ENCODE data around the gene TFPI. TPM values are rescaled to one million over a fixed set of nuclear protein-coding genes. Genes with fewer than 3 reads are reported as not detected.

The TFPI gene
- total RNA-seq, 1 donor from 2014 or later = 735 TPM

- Mint-ChIP-seq H3K27me3 (ENCODE audit: unreplicated experiment) (peaks cover 6% of the 10 kb centered on the region), H3K4me1 (ENCODE audit: unreplicated experiment) (peaks cover 47% of the 10 kb centered on the region), H3K27ac (ENCODE audit: unreplicated experiment) (peak overlapping the region; percentile 75), H3K9me3 (ENCODE audit: unreplicated experiment) (no peaks in the 10 kb centered on the region), H3K36me3 (ENCODE audit: low read depth, unreplicated experiment) (peaks cover 63% of the 10 kb centered on the region), H3K4me3 (ENCODE audit: unreplicated experiment) (peak overlapping the region; percentile 98)
- no peak for TF ChIP-seq CTCF (IDR thresholded peaks at IDR 0.05; ENCODE audit: unreplicated experiment)
- DNase-seq (ENCODE audit: low spot score) = no peak
Observed at GRCh38 chr2:187549193-187549592, 5.0 kb downstream of the TFPI start.

GRCh38 chr2:187548656-187549055 is 5.6 kb downstream of the TFPI start:
- H3K4me1 Mint-ChIP-seq (ENCODE audit: unreplicated experiment) = peaks cover 46% of the 10 kb centered on the region
- H3K9me3 Mint-ChIP-seq (ENCODE audit: unreplicated experiment) = no peaks in the 10 kb centered on the region
- TF ChIP-seq CTCF (IDR thresholded peaks at IDR 0.05; ENCODE audit: unreplicated experiment) = no peak
- peak overlapping the region; percentile 75 for H3K27ac Mint-ChIP-seq (ENCODE audit: unreplicated experiment)
- H3K27me3 Mint-ChIP-seq (ENCODE audit: unreplicated experiment) = peaks cover 6% of the 10 kb centered on the region
- peaks cover 63% of the 10 kb centered on the region for H3K36me3 Mint-ChIP-seq (ENCODE audit: low read depth, unreplicated experiment)
- DNase-seq (ENCODE audit: low spot score) = no peak
- peak overlapping the region; percentile 98 for H3K4me3 Mint-ChIP-seq (ENCODE audit: unreplicated experiment)

- Mint-ChIP-seq H3K36me3 (ENCODE audit: low read depth, unreplicated experiment) (peaks cover 57% of the 10 kb centered on the region), H3K27me3 (ENCODE audit: unreplicated experiment) (peaks cover 3% of the 10 kb centered on the region), H3K27ac (ENCODE audit: unreplicated experiment) (no peak overlapping the region), H3K4me1 (ENCODE audit: unreplicated experiment) (peaks cover 49% of the 10 kb centered on the region), H3K9me3 (ENCODE audit: unreplicated experiment) (no peaks in the 10 kb centered on the region), H3K4me3 (ENCODE audit: unreplicated experiment) (peak overlapping the region; percentile 81)
- no peak for DNase-seq (ENCODE audit: low spot score)
- TF ChIP-seq CTCF (IDR thresholded peaks at IDR 0.05; ENCODE audit: unreplicated experiment) = no peak
Observed at GRCh38 chr2:187547353-187547979, 6.8 kb downstream of the TFPI start.

GRCh38 chr2:187546762-187547333 is 7.4 kb downstream of the TFPI start:
- H3K4me3 Mint-ChIP-seq (ENCODE audit: unreplicated experiment) = peak overlapping the region; percentile 76
- peak overlapping the region; percentile 70 for H3K27ac Mint-ChIP-seq (ENCODE audit: unreplicated experiment)

More at GRCh38 chr2:187546762-187547333, 7.4 kb downstream of the TFPI start:
- DNase-seq (ENCODE audit: low spot score) = no peak
- Mint-ChIP-seq H3K36me3 (ENCODE audit: low read depth, unreplicated experiment) (peaks cover 59% of the 10 kb centered on the region), H3K27me3 (ENCODE audit: unreplicated experiment) (peaks cover 3% of the 10 kb centered on the region), H3K9me3 (ENCODE audit: unreplicated experiment) (no peaks in the 10 kb centered on the region), H3K4me1 (ENCODE audit: unreplicated experiment) (peaks cover 55% of the 10 kb centered on the region)
- no peak for TF ChIP-seq CTCF (IDR thresholded peaks at IDR 0.05; ENCODE audit: unreplicated experiment)
